ENCODE results near the gene SNIP1. TPM values are rescaled to one million over a fixed set of nuclear protein-coding genes. Genes with fewer than 3 reads are reported as not detected.

Gene SNIP1
- total and polyA plus RNA-seq, 2 experiments from 2014 or later, result 7.0 to 11.4 TPM

- no peak for TF ChIP-seq REST (IDR thresholded peaks at IDR 0.05; ENCODE audit: unreplicated experiment)
Observed at GRCh38 chr1:37575692-37576091, 21.6 kb upstream of the SNIP1 start (continued).

DNA sequence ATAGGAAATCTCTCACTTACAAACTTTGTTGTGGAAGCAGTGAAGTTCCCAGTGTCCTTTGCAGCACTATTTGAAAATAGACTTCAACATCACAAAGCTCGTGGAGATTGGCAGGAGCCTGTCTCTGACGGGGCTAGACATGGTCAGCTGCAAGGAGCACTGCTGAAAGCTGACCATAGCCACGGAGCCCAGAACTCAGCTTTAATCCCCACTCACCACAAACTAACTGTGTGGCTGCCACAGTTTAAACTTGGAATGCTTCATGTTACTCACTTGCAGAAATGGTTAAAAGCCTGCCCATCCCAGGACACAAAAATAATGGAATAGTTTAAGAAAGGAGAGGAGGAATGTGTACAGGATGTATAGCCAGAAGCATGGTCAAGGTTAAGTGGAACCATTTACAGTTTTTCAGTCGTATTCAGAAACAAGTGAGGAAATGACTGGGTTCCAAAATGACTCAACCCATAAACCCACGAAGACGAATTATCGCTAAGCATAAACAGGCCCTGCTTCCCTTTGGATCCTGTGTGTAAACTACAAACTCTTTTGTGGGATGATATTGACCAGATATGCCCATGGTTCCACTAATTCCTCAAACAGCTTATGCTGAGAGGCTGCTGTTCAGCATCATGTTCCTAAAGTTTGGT is 20.9 kb upstream of the SNIP1 start:
- no peak for TF ChIP-seq ZNF462 (CRISPR knock-in tag; IDR thresholded peaks at IDR 0.05)
- Histone ChIP-seq H4K20me1 (replicated peaks; ENCODE audit: insufficient read depth) (peaks cover 49% of the 10 kb centered on the region), H3K4me1 (ENCODE audit: insufficient read depth) (no peaks in the 10 kb centered on the region), H3K27me3 (ENCODE audit: insufficient read depth) (no peaks in the 10 kb centered on the region), H3K79me2 (replicated peaks; ENCODE audit: insufficient read depth) (no peaks in the 10 kb centered on the region; the same call in 1 of the 2 replicates), H3K9me2 (ENCODE audit: insufficient read depth) (no peaks in the 10 kb centered on the region), H3K4me3 (no peak overlapping the region), H3K27ac (ENCODE audit: low read depth) (no peak overlapping the region), H3K36me3 (ENCODE audit: insufficient read depth) (peaks cover 74% of the 10 kb centered on the region), H3F3A (replicated peaks; ENCODE audit: low read depth) (no peaks in the 10 kb centered on the region), H3K4me2 (no peak overlapping the region), H2AFZ (no peak overlapping the region)
- ATAC-seq (no peak), DNase-seq (ENCODE audit: low spot score) (no peak)
- Mint-ChIP-seq H3K27ac (no peak overlapping the region), H3K4me1 (no peaks in the 10 kb centered on the region), H3K36me3 (ENCODE audit: low read depth) (peaks cover 90% of the 10 kb centered on the region), H3K4me3 (no peak overlapping the region), H3K27me3 (ENCODE audit: insufficient read depth, low read depth, poor library complexity) (peaks cover 1% of the 10 kb centered on the region), H3K9me3 (no peaks in the 10 kb centered on the region)

Measured in GM23338 (cell line).